Ishikawa (cell line): ENCODE results near the gene VAPB.

ENCODE experiments used
- EP300 ChIP-seq: IDR thresholded peaks from 2 replicates; pipeline ENCODE4 v1.6.1; 2012; ENCODE audit warnings: borderline replicate concordance
- FOXM1 ChIP-seq: IDR thresholded peaks from 2 replicates; pipeline ENCODE4 v1.6.1; 2012; ENCODE audit warnings: low read depth, borderline replicate concordance
- TAF1 ChIP-seq: IDR thresholded peaks from 2 replicates; pipeline ENCODE4 v1.6.1; 2012; ENCODE audit warnings: low read depth, mild to moderate bottlenecking

DNA sequence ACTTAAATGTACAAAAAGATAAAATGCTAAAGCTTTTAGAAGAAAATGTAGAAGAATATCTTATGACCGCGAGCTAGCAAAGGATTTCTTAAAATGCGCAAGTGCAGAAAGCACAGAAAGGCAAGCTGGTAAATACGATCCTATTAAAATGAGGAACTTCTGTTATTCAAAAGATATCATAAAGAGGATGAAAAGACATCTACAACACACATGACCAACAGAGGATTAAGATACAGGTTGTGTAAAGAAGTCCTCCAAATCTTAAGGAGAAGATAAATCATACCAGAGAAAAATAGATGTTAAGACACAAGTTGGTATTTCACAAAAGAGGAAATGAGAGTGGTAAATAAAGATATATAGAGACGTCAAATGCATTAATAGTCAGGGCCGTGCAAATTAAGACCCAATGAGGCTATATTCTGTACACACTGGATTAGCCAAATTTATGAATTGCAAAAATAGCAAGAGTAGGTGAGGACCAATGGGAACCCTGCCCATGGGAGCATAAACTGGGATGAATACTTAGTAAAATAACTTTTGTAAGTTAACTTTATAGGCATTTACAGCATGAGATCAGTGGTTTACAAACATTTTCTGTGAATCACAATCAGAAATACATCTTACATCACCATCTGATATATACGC is 103.2 kb downstream of the VAPB start:
- TF ChIP-seq FOXM1 (no peak), EP300 (no peak), TAF1 (no peak)
